Gastroesophageal sphincter (tissue), 3 donors: ENCODE results near the gene PHLPP1.

Experiments used
- CTCF ChIP-seq, 4 experiments: fragments of 200-600 bp in 2 of 4; fragments of 450-650 bp in 2 of 4; sonication (generic) in 1 of 4; IDR thresholded peaks; one replicate each; pipeline ENCODE4 v1.5.1; 2017 to 2019; ENCODE audit warnings: antibody characterized with exemption in 4 of 4, mild to moderate bottlenecking in 2 of 4, moderate library complexity in 2 of 4
- EP300 ChIP-seq: sonication (generic); formaldehyde crosslinking; IDR thresholded peaks from one replicate; pipeline ENCODE4 v1.6.1; 2017; ENCODE audit warnings: antibody characterized with exemption, mild to moderate bottlenecking
- POLR2A ChIP-seq, 2 donors: fragments of 450-650 bp; IDR thresholded peaks; one replicate each; pipeline ENCODE4 v1.6.1; 2017; ENCODE audit warnings: antibody characterized with exemption in 2 of 2, mild to moderate bottlenecking in 2 of 2, moderate library complexity in 1 of 2
- POLR2AphosphoS5 ChIP-seq: sonication (generic); formaldehyde crosslinking; IDR thresholded peaks from one replicate; pipeline ENCODE4 v1.6.1; 2017; ENCODE audit warnings: antibody characterized with exemption

GRCh38 chr18:62670573-62670972 is 44.8 kb upstream of the PHLPP1 start:
- TF ChIP-seq POLR2A (IDR thresholded peaks at IDR 0.05): no peak
- TF ChIP-seq CTCF (IDR thresholded peaks at IDR 0.05): no peak
- TF ChIP-seq EP300: no peak
- no peak for TF ChIP-seq POLR2AphosphoS5
